HG02840 (cell line): ENCODE measurements around the gene TYW1B.
"Not testable (repeated sequence)": the region's sequence is repeated elsewhere in the genome, so short reads cannot be mapped to it uniquely, and the experiment has no call there.

Experiments
- ATAC-seq: cut with Tn5 transposase; IDR thresholded peaks from one replicate; pipeline ENCODE4 v1.9.1; 2021; ENCODE audit warnings: mild to moderate bottlenecking, moderate library complexity, moderate number of reproducible peaks; ENCODE audit not compliant: unreplicated experiment, low FRiP score

The TYW1B gene

DNA sequence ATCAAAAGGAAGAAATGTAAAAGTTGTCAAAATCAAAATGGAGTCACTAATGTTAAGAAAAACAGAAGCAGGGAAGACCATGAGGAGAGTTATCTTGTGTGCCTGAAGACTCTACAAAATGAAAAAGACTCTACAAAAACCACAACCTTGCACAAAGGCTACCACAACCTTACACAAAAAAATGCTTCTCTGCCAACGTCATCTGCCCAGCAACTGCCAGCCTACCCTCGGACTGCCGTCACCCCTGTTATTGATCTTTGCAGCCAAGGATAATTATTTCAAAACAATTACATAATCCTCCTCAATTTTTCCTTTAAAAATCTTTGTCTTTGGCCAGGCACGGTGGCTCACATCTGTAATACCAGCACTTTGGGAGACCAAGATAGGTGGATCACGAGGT is 61.0 kb downstream of the TYW1B start:
- ATAC-seq, result not testable (repeated sequence)

DNA sequence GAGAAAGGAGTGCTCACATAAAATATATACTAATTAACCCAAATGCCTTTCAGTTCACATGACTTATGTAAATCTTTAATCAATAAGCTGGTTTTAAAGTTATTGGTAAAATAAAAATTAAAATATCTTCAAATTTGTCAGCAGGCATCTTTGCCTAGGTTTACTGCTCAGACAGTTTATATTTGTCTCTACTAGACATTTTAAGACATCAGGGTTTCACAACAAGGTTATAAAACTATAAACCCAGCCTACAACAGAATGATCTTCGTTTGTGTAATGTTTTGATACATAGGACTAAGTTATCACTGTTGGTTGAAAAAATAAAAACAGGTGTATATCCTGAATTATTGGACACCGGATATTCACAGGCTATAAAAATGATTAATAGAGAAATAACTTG is 67.4 kb downstream of the TYW1B start:
- ATAC-seq, result no peak

DNA sequence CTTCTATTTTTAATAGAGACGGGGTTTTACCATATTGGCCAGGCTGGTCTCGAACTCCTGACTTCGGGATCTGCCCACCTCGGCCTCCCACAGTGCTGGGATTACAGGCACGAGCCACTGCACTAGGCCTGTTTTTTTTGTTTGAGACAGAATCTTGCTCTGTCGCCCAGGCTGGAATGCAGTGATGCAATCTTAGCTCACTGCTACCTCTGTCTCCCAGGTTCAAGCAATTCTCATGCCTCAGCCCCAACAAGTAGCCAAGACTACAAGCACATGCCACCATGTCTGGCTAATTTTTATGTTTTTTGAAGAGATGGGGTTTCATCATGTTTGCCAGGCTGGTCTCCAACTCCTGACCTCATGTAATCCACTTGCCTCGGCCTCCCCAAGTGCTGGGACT is 73.7 kb downstream of the TYW1B start:
- ATAC-seq, result no peak

DNA sequence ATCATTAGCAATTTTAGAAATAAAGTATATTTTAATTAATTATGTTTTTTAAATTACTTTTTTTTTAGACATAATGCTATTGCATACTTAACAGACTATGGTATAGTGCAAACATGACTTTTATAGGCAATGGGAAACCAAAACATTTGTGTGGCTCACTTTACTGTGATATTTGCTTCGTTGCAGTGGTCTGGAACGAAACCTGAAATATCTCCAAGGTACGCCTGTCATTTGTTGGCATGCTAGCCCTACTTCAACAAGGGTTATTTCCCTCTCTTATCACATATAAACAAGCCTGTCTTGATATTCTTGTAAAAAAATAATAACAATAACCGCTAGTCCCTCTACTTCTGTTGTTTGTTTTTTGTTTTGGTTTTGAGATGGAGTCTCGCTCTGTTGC is 74.2 kb downstream of the TYW1B start:
- ATAC-seq, result no peak

DNA sequence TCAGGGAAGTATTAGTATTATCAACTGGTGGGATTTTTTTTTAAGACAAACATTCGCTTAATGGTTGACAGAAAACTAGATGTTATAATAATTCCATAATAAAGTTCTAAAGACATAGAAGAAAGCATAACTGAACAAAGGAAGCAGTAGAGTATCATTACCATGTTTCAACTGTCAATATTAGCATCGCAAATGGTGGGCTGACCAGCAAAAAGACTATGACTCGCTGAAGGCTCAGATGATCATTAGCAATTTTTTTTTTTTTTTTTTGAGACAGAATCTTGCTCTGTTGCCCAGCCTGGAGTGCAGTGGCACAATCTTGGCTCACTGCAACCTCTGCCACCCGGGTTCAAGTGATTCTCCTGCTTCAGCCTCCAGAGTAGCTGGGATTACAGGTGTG is 74.8 kb downstream of the TYW1B start:
- not testable (repeated sequence) for ATAC-seq

DNA sequence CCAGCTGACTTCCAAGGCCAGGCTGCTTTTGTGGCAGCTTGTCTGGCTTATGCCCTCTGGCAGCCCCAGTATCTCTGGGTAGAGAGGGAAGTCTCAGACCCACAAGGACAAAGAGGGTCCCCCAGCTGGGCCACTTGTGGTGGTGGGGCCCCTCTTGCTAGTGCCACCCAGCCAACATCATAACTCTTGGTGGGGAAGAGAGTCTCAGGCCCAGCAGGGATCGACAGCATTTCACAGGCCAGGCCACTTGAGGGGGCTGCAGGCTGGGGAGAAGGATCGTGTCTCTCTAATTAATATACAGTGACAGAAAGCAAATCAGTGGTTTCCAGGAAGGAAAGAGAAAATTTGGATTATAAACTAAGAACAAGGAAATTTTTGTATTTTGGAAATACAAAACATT is 76.0 kb downstream of the TYW1B start:
- no peak for ATAC-seq

DNA sequence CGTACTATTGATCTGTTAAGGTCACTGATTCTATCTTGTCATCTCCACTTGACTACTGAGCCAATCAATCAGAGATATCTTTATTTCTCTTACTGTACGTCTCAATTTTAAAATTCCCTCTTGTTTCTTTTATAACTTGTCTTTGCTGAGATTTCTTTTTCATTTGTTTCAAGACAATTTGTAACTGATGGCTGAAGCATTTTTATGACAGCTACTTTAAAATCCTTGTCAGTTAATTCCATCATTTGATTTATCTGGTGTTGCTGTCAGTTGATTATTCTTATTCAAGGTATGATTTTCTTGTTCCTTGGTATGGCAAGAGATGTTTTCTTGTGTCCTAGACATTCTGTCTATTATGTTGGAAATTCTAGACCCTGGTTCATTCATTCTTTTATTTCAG is 76.6 kb downstream of the TYW1B start:
- no peak for ATAC-seq

DNA sequence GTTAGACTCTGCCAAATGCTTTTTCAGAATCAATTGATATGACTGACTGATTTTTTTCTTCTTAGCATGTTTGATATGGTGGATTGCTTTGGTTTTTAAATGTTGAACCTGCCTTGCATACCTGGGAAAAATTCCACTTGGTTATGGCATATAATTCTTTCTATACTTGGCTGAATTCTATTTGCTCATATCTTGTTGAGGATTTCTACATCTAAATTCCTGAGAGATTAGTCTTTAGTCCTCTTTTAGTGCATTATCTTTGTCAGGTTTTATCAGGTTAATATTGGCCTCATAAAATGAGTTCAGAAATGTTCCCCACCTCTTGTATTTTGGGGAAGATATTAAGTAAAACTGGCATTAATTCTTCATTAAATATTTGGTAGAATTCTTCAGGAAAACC is 79.4 kb downstream of the TYW1B start:
- not testable (repeated sequence) for ATAC-seq

DNA sequence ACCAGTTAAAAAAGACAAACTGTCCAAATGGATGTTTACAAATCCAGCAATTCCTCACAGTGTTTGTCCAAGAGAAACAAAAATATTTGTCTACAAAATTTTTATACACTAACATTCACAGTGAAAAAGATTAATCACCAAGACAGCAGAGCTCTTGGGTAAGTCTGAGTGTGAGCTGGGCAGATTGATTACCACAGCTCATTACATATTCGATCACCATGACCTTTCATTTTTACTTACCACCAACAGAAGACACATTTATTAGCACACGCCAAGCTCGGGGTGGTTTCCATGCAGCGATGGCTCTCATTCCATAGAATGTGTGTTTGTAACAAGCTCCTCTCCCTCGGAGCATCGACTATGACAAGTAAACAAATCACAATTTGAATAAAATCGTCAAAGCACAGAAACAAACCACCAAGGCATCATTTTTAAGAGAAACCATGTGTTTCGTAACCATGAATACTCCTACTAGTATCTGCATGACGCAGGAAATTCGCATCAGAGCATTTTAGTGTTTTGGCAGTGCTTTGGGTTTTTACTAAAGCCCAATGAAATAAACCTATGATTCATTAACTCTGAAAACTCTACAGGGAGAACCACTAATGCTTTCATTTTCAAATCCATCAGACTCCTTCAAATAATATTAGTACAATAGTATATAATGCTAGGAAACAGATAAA is 83.6 kb downstream of the TYW1B start:
- not testable (repeated sequence) for ATAC-seq

DNA sequence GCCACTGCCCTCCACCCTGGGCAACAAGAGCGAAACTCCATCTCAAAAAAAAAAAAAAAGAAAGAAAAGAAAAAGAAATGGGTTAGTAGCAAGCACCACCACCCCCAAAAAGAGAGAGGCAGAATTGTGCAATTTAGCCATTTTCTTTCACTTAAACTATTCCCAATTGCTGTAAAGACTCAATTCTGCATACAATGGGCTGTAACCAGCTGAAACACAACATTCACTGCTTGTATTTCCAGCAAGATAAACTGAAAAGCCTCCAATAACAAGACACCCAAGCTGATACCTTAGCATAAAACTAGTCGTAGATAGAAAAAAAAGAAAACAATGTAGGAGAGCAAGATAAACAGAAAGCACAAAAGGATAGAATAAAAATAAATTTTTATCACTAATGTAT is 84.2 kb downstream of the TYW1B start:
- ATAC-seq, result not testable (repeated sequence)

DNA sequence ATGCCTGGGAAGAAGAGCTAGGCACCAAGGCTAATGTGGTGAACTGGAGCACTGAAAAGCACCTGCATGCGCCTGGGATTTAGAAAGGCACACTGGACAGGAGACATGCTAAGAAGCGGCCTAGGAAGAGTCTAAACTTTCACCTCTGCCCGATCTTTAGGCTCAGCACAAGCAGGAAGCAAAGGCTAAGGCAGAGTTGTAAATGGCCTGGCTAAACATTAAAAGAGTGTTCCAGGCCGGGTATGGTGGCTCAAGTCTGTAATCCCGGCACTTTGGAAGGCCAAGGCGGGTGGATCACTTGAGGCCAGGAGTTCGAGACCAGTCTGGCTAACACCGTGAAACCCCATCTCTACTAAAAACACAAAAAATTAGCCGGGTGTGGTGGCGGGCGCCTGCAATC is 88.3 kb downstream of the TYW1B start:
- ATAC-seq, result not testable (repeated sequence)

DNA sequence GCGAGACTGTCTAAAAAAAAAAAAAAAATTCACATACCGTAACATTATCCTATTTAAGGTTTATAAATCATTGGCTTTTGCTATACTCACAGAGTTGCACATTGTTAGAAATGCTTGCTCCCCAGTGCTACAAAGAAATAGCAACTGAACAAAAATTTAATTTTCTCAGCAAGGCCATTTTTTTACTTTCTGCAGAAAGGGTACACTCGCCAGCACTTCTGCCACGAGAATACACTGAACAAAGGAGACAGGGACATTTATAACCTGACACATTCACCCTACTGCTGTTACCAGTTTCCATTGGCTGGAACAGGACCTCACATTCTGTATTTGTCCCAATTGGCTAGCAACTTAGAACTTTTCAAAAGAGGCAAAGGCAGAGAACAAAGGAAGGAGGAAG is 92.1 kb downstream of the TYW1B start:
- not testable (repeated sequence) for ATAC-seq

DNA sequence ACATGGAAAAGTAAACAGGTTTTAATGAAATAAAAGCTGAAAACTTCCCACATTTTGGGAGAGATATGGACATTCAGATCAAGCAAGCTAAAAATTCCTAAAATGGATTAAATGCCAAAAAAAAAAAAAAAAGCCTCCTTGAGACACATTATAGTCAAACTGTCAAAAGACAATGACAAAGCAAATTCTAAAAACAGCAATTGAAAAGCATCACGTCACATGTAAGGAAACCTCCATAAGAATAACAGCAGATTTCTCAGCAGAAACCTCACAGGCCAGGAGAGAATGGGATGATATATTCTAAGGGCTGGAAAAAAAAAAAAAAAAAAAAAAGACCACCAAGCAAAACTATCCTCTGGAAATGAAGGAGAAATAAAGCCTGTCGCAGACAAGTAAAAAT is 97.2 kb downstream of the TYW1B start:
- not testable (repeated sequence) for ATAC-seq

DNA sequence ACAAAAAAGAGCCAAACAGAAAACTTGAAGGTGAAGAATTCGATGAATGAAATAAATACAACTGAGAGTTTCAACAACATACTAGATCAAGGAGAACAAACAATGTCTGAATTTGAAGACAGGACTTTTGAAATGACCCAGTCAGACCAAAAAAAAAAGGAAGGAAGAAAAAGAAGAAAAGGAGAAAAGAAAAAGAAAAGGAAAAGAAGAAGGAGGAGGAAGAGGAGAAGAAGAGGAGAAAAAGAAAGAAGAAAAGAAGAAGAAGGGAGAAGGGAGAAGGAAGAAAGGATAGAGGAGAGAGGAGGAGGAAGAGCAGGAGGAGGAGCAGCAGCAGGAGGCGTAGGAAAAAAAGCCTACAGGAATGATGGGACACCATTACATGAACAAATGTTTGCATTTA is 97.6 kb downstream of the TYW1B start:
- not testable (repeated sequence) for ATAC-seq

DNA sequence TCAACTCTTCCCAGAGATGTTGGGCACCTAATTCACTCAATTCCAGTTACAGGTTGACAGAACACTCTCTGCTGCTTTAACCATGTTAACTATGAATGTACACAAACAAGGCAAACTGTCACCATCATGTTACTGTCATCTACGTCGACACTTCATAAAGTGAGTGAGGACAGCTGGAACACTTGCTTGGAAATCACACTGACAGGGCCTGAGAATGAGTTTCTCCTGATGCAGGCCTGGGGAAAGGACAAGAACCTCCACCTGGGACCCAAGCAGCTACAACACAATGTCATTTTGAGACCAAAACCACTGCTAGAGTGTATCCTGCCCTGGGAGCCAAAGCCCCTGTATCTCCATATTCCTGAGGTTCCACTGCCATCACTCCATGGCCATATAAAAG is 98.9 kb downstream of the TYW1B start:
- not testable (repeated sequence) for ATAC-seq

DNA sequence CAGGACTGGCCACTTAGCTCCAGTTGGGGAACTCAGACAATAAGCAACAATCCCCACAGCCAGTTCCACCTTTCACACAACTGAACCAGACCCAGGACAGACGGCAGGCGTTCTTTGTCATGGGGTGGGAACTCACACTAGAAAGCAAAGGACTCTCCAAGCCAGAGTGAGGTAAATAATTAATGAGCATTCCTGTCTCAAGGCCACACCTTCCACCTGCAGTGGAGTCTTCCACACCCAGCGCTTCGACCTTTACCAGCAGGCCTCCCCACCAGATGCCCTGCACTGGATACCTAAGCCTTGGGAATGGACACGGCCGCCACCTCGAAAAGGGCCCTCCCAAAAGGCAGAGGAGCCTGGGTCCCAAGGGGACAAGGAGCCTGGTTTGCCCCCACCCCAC is 105.3 kb downstream of the TYW1B start:
- not testable (repeated sequence) for ATAC-seq

DNA sequence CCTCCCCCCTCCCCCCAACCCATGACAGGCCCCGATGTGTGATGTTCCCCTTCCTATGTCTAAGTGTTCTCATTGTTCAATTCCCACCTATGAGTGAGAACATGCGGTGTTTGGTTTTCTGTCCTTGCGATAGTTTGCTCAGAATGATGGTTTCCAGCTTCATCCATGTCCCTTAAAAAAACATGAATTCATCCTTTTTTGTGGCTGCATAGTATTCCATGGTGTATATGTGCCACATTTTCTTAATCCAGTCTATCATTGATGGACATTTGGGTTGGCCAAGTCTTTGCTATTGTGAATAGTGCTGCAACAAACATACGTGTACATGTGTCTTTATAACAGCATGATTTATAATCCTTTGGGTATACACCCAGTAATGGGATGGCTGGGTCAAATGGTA is 107.1 kb downstream of the TYW1B start:
- not testable (repeated sequence) for ATAC-seq

DNA sequence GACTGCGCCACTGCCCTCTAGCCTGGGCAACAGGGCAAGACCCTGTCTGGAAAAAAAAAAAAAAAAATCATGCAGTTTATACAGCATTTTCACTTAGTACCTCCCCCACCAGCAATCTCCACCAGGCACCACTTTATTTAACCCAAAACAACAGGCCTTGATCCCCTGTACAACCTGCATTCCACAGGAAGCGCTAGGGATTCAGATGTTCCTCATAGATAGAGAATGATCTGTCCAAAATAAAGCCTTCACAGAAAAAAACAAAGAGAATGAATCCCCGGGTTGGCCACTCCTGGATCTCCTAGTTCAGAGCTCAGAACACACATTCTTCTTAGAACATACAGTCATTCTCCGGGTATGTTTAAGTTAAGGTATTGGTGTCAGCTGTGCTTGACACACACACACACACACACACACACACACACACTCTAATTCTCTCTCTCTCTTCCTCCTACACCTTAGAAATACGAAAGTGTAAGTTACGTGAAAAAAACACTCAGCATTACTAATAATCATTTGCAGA is 110.7 kb downstream of the TYW1B start:
- ATAC-seq, result not testable (repeated sequence)

DNA sequence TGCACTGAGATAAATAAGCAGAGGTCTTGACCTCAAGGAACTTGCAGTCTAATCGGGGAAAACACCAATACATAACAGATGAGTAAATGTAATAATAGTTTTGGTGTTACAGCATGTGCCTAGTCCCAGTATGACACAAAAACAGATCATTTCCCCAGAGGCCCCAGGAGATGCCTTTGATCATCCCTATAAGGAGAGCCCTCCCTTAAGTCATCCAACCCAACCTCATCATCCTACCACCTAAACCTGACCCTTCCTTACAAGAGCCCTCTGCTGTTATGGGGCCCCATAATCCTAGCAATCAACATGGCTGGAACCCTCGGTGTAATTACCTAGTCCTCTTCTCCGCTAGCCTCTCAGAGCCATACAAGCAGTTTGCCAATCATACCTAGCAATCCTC is 116.1 kb downstream of the TYW1B start:
- ATAC-seq, result not testable (repeated sequence)

DNA sequence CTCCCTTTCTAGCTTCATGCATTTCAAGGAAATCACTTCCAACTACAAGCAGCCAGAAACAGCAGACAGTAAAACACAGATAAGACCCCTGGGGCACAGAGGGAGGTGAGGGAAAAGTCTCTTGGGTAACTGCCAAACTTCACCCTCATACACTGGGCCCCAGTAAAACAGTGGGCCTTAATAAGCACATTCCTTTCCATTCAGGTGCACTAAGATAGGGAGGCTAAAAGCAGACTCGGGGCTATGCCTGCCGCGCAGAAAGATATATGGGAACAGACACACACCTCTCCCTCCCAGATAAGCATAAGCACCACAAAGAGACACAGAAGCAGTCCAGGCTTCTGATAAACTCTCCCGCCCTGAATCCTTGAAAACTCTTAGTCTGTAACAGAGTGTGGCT is 117.0 kb downstream of the TYW1B start:
- ATAC-seq, result no peak

DNA sequence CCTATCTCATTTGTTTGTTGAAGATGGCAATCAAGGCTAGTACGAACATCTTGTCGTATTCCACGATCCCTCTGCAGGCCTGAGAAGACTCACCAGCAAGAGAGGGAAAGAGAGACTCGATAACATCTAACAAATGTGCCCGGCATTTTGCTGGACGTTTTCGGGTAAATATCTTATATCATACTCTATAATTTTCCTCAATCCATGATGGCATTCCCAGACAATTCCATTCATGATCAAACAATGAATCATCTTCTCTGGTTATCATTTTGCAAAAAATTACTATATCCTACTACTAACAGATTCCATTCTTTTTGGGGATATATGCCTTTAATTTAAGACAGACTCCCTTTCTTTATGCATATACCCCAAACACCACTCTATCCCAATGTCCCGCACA is 118.1 kb downstream of the TYW1B start:
- no peak for ATAC-seq

DNA sequence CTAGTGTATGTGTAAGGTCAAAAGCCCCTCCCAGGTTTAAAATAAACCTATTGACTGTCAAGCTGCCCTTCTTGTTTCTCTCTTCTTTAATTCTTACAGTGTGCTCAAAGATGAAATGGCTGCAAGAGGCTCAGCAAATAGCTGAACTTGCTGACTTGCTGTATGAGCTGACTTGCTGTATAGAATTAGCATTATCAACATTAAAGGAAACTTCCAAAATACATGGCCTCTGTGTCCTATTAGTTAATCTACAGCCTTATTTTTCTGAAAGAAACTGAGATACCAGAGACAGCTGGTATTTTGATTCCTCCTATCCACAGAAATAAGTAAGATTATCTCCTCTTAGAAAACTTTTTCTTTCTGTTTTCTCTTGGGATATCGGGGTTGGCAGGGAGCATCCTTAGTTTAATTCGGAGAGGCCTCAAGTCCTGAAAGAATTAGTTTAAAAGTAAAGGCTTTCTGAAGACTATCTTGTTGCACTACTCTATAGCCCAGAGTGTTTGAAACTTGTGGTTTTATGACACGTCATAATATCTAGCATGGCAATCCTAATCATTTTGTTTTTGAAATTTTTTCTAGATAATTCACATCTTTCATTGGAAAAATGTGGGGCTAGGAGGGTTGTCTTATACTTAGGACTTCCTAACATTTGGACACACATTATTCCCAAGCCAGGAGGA is 119.5 kb downstream of the TYW1B start:
- not testable (repeated sequence) for ATAC-seq
